OCI-LY7 (cell line): Measurements from ENCODE around the gene ARHGEF11. TPM values are rescaled to one million over a fixed set of nuclear protein-coding genes. Genes with fewer than 3 reads are reported as not detected.

Source experiments
- BruUV-seq: library from RNA; stranded (reverse); fragments of 400-500 nt; replicated peaks from 2 replicates; lab custom pipeline; 2021; lab: Mats Ljungman, UMichigan
- CTCF ChIA-PET: fragments of 300-600 bp; sonication (Branson Sonifier 250); formaldehyde crosslinking; loops from one replicate; lab custom pipeline; 2022; ENCODE audit warnings: antibody characterized with exemption; ENCODE audit not compliant: unreplicated experiment; lab: Charles Lee
- POLR2A ChIA-PET: fragments of 300-600 bp; sonication (Branson Sonifier 250); formaldehyde crosslinking; loops from one replicate; lab custom pipeline; 2022; ENCODE audit warnings: antibody characterized with exemption; lab: Charles Lee
- DNase-seq: peaks from one replicate; pipeline ENCODE4 v3.0.0-alpha.2; 2015; ENCODE audit warnings: low spot score
- H2AFZ ChIP-seq: fragments of 200-600 bp; sonication (generic), shearing (Covaris generic); 2 replicates; pipeline ENCODE4 v1.6.1; 2014; ENCODE audit warnings: mild to moderate bottlenecking, antibody characterized with exemption, low read length, moderate library complexity
- H3K27ac ChIP-seq: fragments of 200-600 bp; sonication (generic); 2 replicates; pipeline ENCODE4 v1.5.1; 2014; ENCODE audit warnings: mixed run types, low read depth, mild to moderate bottlenecking, moderate library complexity, low read length, inconsistent platforms; ENCODE audit not compliant: poor library complexity, severe bottlenecking
- H3K36me3 ChIP-seq: fragments of 200-600 bp; sonication (generic); 2 replicates; pipeline ENCODE4 v1.6.1; 2014; ENCODE audit warnings: mild to moderate bottlenecking, antibody characterized with exemption, low read length, moderate library complexity, mixed read lengths; ENCODE audit not compliant: insufficient read depth
- H3K4me1 ChIP-seq: fragments of 200-600 bp; sonication (generic); 2 replicates; pipeline ENCODE4 v1.5.1; 2014; ENCODE audit warnings: mild to moderate bottlenecking, low read length; ENCODE audit not compliant: insufficient read depth, poor library complexity, severe bottlenecking
- H3K4me2 ChIP-seq: fragments of 200-600 bp; sonication (generic); 2 replicates; pipeline ENCODE4 v1.6.1; 2014; ENCODE audit warnings: mild to moderate bottlenecking, low read length
- H3K4me3 ChIP-seq: fragments of 200-600 bp; sonication (generic); 2 replicates; pipeline ENCODE4 v1.5.1; 2014; ENCODE audit warnings: mild to moderate bottlenecking, low read depth, low read length; ENCODE audit not compliant: poor library complexity, severe bottlenecking
- H3K79me2 ChIP-seq: fragments of 200-600 bp; sonication (generic); 2 replicates; pipeline ENCODE4 v1.6.1; 2016; ENCODE audit warnings: low read depth, mild to moderate bottlenecking, low read length, moderate library complexity, mixed read lengths; ENCODE audit not compliant: insufficient read depth
- H3K9me2 ChIP-seq: fragments of 200-600 bp; sonication (generic); 2 replicates; pipeline ENCODE4 v1.6.1; 2016; ENCODE audit warnings: mild to moderate bottlenecking, low read length, mixed read lengths; ENCODE audit not compliant: insufficient read depth
- H3K9me3 ChIP-seq: fragments of 200-600 bp; sonication (generic); 2 replicates; pipeline ENCODE4 v1.6.1; 2014; ENCODE audit warnings: mild to moderate bottlenecking, mixed run types, low read length, mixed read lengths
- H4K20me1 ChIP-seq: fragments of 200-600 bp; sonication (generic); 2 replicates; pipeline ENCODE4 v1.6.1; 2014; ENCODE audit warnings: mild to moderate bottlenecking, antibody characterized with exemption, low read length, moderate library complexity, mixed read lengths; ENCODE audit not compliant: insufficient read depth
- CTCF ChIP-seq: fragments of 200-600 bp; sonication (generic); conservative IDR thresholded peaks from 2 replicates; pipeline ENCODE4 v1.5.1; 2014; ENCODE audit warnings: mild to moderate bottlenecking, antibody characterized with exemption, low read length, moderate library complexity, mixed read lengths
- EZH2phosphoT487 ChIP-seq: fragments of 200-600 bp; sonication (generic); IDR thresholded peaks from 2 replicates; pipeline ENCODE4 v1.6.1; 2018; ENCODE audit warnings: low read depth, borderline replicate concordance, mild to moderate bottlenecking, mixed run types, antibody characterized with exemption, low read length, moderate library complexity, mixed read lengths
- intact Hi-C: fragments of 100-400 bp; cut with micrococcal nuclease; formaldehyde crosslinking; loops from one replicate; pipeline ENCODE4 v1.10.0; 2022; ENCODE audit not compliant: unreplicated experiment
- total RNA-seq, 2 experiments: library from RNA; depleted of rRNA in 1 of 2; stranded (reverse); fragments of >200 nt in 1 of 2; shearing (Covaris generic) in 1 of 2; gene quantifications; 2 replicates each; pipeline ENCODE4 v1.2.3, GENCODE V29; 2014 to 2022

ARHGEF11 gene
- total RNA-seq, 2 experiments from 2014 or later = 1.5 to 3.4 TPM

GRCh38 chr1:156980551-156980950, 65.0 kb downstream of the ARHGEF11 start:
- intact Hi-C loops = no loop called here
- Histone ChIP-seq H3K9me2 (no peaks in the 10 kb centered on the region), H3K9me3 (no peaks in the 10 kb centered on the region), H3K36me3 (no peaks in the 10 kb centered on the region), H3K4me1 (no peaks in the 10 kb centered on the region), H3K27ac (no peak overlapping the region), H3K4me3 (no peak overlapping the region), H2AFZ (no peak overlapping the region), H3K4me2 (no peak overlapping the region), H4K20me1 (no peaks in the 10 kb centered on the region), H3K79me2 (no peaks in the 10 kb centered on the region)
- CTCF ChIA-PET = no interaction called here
- no TSS peak for BruUV-seq
- POLR2A ChIA-PET = no interaction called here
- TF ChIP-seq EZH2phosphoT487 = no peak
- no peak for TF ChIP-seq CTCF
- DNase-seq = no peak

GRCh38 chr1:156975084-156975483, 70.5 kb downstream of the ARHGEF11 start:
- DNase-seq = no peak
- Histone ChIP-seq H3K27ac (no peak overlapping the region), H3K79me2 (no peaks in the 10 kb centered on the region), H3K4me2 (no peak overlapping the region), H4K20me1 (no peaks in the 10 kb centered on the region), H3K36me3 (no peaks in the 10 kb centered on the region), H3K9me2 (no peaks in the 10 kb centered on the region), H3K4me1 (no peaks in the 10 kb centered on the region), H2AFZ (no peak overlapping the region), H3K4me3 (no peak overlapping the region), H3K9me3 (no peaks in the 10 kb centered on the region)
- TF ChIP-seq CTCF (no peak), EZH2phosphoT487 (no peak)
- no TSS peak for BruUV-seq
- ChIA-PET POLR2A (interaction anchor here (0.7 kb wide), 1 partner anchor 785 kb away, joined by 3 read pairs; no protein-coding TSS in a partner anchor), CTCF (no interaction called here)
- intact Hi-C loops = no loop called here

- Histone ChIP-seq H2AFZ (no peak overlapping the region), H3K4me3 (no peak overlapping the region), H3K4me2 (no peak overlapping the region), H4K20me1 (no peaks in the 10 kb centered on the region), H3K9me3 (no peaks in the 10 kb centered on the region), H3K36me3 (no peaks in the 10 kb centered on the region), H3K4me1 (no peaks in the 10 kb centered on the region), H3K27ac (no peak overlapping the region), H3K9me2 (no peaks in the 10 kb centered on the region), H3K79me2 (no peaks in the 10 kb centered on the region)
- no peak for TF ChIP-seq CTCF
- ChIA-PET POLR2A (no interaction called here), CTCF (no interaction called here)
- no peak for DNase-seq
- intact Hi-C loops = no loop called here
- no TSS peak for BruUV-seq
Measured at GRCh38 chr1:156973417-156973816, 72.1 kb downstream of the ARHGEF11 start.
